Activated T-helper 2 cell treated with anti-CD3 and anti-CD28 coated beads, Interferon-gamma antibody, Interleukin-2, Interleukin-4, amounts not matched to agents 10 μg/mL and 5 μg/mL and 100 μg/mL, durations not matched to agents 14 hours and 24 hours and 36 hours (primary cell): ENCODE results near the gene DOK7. TPM values are rescaled to one million over a fixed set of nuclear protein-coding genes. Genes with fewer than 3 reads are reported as not detected.
"Not testable (repeated sequence)": the region's sequence is repeated elsewhere in the genome, so short reads cannot be mapped to it uniquely, and the experiment has no call there.

Experiments
- DNase-seq: peaks from one replicate; pipeline ENCODE4 v3.0.0; 2021; ENCODE audit warnings: low spot score
- H3K27ac Mint-ChIP-seq: one replicate; pipeline ENCODE4 v1.8.0; 2021; ENCODE audit warnings: mixed read lengths
- H3K27me3 Mint-ChIP-seq: one replicate; pipeline ENCODE4 v1.8.0; 2021; ENCODE audit warnings: low read depth, mixed read lengths
- H3K36me3 Mint-ChIP-seq: one replicate; pipeline ENCODE4 v1.8.0; 2021; ENCODE audit warnings: low read depth, mixed read lengths
- H3K4me1 Mint-ChIP-seq: one replicate; pipeline ENCODE4 v1.8.0; 2021; ENCODE audit warnings: low read depth, mixed read lengths
- H3K4me3 Mint-ChIP-seq: one replicate; pipeline ENCODE4 v1.8.0; 2021; ENCODE audit warnings: low read depth, mild to moderate bottlenecking, moderate library complexity, mixed read lengths
- H3K9me3 Mint-ChIP-seq: one replicate; pipeline ENCODE4 v1.8.0; 2021; ENCODE audit warnings: mixed read lengths
- intact Hi-C: fragments of 100-400 bp; cut with micrococcal nuclease; formaldehyde crosslinking; loops from one replicate; pipeline ENCODE4 v1.15.1; 2023
- total RNA-seq: library from RNA; stranded (reverse); gene quantifications from 2 replicates; pipeline ENCODE4 v1.2.3, GENCODE V29; 2022

Gene DOK7
- total RNA-seq, 1 donor from 2014 or later: not detected

DNA sequence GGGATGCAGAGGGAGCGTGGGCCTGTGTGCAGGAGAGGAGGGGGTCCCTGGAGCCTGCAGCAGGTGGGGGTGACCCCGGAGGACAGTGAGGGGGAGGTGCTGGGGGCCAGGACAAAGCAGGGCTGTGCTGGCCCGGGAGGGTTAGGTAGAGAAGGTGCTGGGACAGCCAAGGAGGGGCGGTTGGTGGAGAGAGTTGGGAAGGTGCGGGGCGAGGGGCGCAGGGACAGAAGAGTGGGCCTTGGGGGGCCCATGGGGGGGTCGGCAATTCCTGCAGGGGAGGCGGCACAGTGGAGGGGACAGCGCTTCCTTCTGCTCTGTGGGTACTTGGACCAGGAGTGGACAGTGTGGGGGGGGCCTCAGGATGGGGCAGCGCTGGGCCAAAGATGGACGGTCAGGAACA is 36.6 kb downstream of the DOK7 start:
- Mint-ChIP-seq H3K4me3 (no peak overlapping the region), H3K36me3 (peaks cover 7% of the 10 kb centered on the region)
- intact Hi-C loops: no loop called here

DNA sequence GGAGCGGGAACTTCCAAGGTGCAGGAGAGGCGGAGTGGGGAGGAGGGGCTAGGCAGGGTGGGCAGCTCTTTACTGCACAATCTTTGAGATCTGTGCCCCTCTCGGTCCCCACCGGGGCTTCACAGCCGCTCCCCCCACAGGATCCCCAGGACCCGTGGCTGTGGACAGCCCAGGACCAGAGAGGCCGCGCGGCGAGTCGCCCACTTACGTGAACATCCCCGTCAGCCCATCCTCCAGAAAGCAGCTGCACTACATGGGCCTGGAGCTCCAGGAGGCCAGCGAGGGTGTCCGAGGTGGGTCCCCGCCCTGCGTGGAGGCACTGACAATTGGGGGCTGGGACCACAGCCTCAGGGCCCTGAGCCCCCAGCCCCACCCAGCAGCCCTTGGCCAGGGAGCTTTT is 37.0 kb downstream of the DOK7 start:
- Mint-ChIP-seq H3K9me3 (no peaks in the 10 kb centered on the region), H3K4me1 (peaks cover 4% of the 10 kb centered on the region), H3K27ac (no peak overlapping the region), H3K27me3 (no peaks in the 10 kb centered on the region), H3K4me3 (no peak overlapping the region), H3K36me3 (peaks cover 9% of the 10 kb centered on the region)
- no peak for DNase-seq
- intact Hi-C loops: no loop called here

More for the DNA sequence above, 36.6 kb downstream of the DOK7 start:
- Mint-ChIP-seq H3K9me3 (no peaks in the 10 kb centered on the region), H3K4me1 (peaks cover 4% of the 10 kb centered on the region), H3K27me3 (no peaks in the 10 kb centered on the region), H3K27ac (no peak overlapping the region)
- DNase-seq: no peak

DNA sequence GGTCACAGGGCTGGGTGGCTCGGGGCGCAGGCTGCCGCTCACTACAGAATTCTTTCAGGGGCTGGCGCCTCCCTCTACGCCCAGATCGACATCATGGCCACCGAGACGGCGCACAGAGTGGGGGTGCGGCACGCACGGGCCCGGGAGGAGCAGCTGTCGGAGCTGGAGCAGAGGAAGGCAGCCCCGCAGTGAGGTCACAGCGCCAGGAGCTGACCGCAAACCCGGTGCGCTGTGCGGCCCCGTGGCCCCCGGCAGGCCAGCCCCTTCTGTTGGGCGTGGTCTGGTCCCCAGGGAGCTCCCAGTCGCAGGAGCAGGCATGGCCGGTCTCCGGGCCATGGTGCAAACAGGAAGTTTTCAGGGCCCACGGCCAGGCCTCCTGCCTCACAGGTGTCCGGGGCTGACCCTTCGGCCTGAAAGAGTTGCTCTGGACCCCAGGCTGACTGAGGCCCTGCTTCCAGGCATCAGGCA is 37.6 kb downstream of the DOK7 start:
- Mint-ChIP-seq H3K9me3 (no peaks in the 10 kb centered on the region), H3K4me3 (no peak overlapping the region)

DNA sequence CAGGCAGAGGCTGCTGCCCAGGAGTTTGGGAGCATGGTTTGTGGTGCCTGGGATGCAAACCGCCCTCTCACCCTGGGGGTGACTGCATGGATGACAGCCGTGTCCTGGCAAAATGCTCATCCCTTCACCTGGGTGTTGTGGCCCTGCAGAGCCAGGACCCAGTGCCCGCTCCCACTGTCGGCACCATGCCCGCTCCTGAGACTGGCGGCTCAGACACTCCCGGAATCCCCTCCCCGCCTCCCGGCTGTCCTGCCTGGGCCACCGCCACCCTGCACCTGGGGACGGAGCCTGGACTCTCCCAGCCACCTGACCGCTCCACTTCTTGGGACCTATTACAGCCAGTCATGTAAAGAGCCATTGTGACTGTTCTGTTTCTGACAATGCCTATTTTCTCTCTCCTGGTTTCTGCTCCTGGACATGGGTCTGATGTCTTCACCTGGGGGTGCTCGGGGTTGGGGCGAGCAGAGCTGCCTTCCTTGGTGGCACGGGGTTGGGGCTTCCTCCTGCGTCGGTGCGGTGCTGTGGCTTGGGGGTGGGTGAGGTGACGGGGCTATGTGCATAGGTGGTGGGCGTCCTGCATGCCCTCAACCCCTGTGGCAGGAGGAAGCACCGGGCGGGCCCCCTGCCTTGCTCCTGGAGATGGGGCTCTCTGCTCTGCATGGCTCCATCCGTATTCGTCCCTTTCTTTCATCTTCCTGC is 38.2 kb downstream of the DOK7 start:
- intact Hi-C loops: no loop called here
- no peak for DNase-seq
- H3K36me3 Mint-ChIP-seq: peaks cover 11% of the 10 kb centered on the region
- no peak overlapping the region for H3K27ac Mint-ChIP-seq
- no peaks in the 10 kb centered on the region for H3K9me3 Mint-ChIP-seq
- no peaks in the 10 kb centered on the region for H3K27me3 Mint-ChIP-seq
- H3K4me3 Mint-ChIP-seq: no peak overlapping the region
- H3K4me1 Mint-ChIP-seq: peaks cover 4% of the 10 kb centered on the region

More for the DNA sequence above, 37.6 kb downstream of the DOK7 start:
- intact Hi-C loops: no loop called here
- no peaks in the 10 kb centered on the region for H3K27me3 Mint-ChIP-seq
- peaks cover 11% of the 10 kb centered on the region for H3K36me3 Mint-ChIP-seq
- peaks cover 4% of the 10 kb centered on the region for H3K4me1 Mint-ChIP-seq
- DNase-seq: no peak
- no peak overlapping the region for H3K27ac Mint-ChIP-seq

DNA sequence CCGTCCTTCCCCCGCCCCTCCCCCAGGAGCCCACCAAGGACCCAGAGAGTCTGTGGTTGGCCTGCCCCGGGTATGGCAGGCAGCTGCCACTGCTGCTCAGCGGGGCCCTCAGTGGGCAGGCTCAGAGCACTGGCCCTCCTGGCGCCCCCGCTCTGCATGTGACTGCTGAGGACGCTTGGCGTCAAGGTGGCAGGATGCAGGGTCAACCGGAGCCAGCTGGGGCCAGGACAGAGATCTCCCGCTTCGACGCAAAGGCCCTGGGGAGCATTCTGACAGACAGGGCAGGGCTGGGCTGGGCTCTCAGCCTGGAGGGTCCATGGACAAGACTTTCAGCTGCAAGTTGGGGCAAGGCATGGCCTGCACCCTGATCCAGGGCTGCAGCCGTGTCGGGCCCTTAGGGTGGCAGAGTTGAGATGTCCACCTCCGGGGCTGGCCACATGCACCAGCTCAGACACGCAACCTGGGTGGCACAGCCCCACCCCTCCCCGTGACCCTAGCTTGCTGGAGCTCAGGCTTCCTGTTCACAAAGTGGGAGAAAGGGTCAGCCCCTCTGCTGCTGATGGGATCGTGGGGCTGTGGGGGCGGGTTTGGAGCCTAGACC is 38.8 kb downstream of the DOK7 start:
- no peaks in the 10 kb centered on the region for H3K9me3 Mint-ChIP-seq
- intact Hi-C loops: no loop called here
- no peak for DNase-seq
- H3K27ac Mint-ChIP-seq: no peak overlapping the region
- H3K4me1 Mint-ChIP-seq: peaks cover 4% of the 10 kb centered on the region
- H3K4me3 Mint-ChIP-seq: no peak overlapping the region
- H3K36me3 Mint-ChIP-seq: peaks cover 15% of the 10 kb centered on the region
- no peaks in the 10 kb centered on the region for H3K27me3 Mint-ChIP-seq

DNA sequence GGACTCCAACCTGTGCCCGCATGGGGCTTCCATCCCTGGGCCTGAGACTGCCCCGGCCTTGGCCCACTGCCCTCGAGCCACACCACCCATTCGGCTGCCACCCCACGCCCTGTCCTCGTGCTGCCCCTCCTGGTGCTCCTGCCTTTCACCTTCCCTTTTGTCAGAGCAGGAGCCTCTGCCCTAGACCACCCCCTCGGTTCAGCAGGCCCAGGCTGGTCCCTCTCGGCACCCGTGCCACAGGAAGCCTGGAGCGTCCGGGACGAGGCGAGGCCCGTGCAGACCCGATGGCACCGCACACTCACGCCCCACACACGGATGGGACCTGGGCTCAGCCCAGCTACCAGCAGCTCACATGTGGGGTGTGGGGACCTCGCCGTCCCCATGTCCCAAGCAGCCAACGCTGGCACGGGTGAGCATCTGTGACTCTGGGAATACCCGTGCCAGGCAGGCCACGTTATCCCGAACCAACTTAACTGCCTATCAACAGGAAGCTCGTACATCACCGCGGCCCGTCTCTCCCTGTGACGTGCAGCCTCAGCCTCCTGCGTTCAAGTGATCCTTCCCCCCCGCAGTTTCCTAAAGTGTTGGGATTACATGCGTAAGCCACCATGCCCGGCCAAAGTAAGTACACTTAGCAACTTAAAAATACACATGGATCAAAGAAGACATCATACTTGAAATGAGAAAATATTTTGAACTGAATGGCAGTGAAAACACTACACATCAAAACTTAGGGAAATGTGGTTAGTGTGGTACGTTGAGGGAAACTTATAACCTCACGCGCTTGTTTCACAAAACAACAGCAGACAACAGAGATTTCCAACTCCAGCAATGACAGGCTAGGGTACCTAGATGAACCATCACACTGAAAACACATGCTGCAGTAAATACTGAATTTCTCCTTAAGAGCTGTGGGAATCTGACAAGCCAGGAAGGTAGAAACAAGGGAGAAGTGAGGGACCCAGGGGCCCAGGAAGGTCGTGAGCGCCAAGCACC is 40.1 kb downstream of the DOK7 start:
- intact Hi-C loops: no loop called here
- peaks cover 23% of the 10 kb centered on the region for H3K36me3 Mint-ChIP-seq
- H3K4me1 Mint-ChIP-seq: peaks cover 6% of the 10 kb centered on the region
- no peak for DNase-seq
- H3K4me3 Mint-ChIP-seq: no peak overlapping the region
- peak overlapping the region; percentile 47 for H3K27ac Mint-ChIP-seq
- H3K9me3 Mint-ChIP-seq: no peaks in the 10 kb centered on the region
- H3K27me3 Mint-ChIP-seq: no peaks in the 10 kb centered on the region

DNA sequence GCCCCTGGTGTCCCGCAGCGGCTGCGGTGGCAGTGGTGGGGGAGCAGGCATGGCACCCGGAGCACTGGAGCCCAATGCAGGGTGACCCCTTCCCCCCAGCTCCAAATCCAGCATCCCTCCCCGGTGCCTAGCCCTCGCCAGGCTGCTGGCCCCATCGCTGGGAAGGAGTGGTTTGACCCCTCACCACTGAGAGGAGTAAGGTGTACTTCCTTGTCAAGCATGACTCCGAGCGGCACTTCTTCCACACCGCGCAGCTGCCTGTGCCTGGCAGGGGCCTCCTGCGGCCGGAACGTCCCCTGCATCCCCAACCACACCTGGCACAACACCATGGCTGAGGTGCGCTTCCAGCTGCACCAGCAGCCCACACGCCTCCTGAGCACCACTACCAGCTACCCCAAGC is 42.1 kb downstream of the DOK7 start:
- DNase-seq: no peak
- no peak overlapping the region for H3K4me3 Mint-ChIP-seq
- H3K27me3 Mint-ChIP-seq: no peaks in the 10 kb centered on the region
- H3K4me1 Mint-ChIP-seq: peaks cover 6% of the 10 kb centered on the region
- peaks cover 37% of the 10 kb centered on the region for H3K36me3 Mint-ChIP-seq
- intact Hi-C loops: no loop called here
- no peak overlapping the region for H3K27ac Mint-ChIP-seq
- no peaks in the 10 kb centered on the region for H3K9me3 Mint-ChIP-seq

DNA sequence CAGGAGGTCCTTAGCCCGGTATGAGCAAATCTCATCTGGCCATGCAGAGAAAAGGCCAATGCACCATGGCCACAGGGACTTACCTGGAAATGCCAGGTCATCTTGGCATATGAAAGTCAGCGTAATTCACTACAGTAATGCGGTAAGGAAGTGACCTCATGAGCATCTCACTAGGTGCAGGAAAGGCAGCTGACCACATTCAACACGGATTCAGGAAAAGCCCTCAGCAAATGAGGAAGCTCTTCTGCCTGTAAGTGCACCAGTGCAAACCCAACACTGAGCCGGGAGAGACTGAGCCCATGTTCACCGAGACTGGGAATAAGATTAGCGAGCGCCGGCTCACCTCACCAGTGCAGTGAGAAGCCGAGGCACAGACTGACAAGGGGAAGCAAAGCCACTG is 45.4 kb downstream of the DOK7 start:
- intact Hi-C loops: no loop called here
- H3K27ac Mint-ChIP-seq: no peak overlapping the region
- DNase-seq: no peak
- no peaks in the 10 kb centered on the region for H3K27me3 Mint-ChIP-seq
- no peaks in the 10 kb centered on the region for H3K9me3 Mint-ChIP-seq
- no peak overlapping the region for H3K4me3 Mint-ChIP-seq
- H3K4me1 Mint-ChIP-seq: peaks cover 4% of the 10 kb centered on the region
- peaks cover 63% of the 10 kb centered on the region for H3K36me3 Mint-ChIP-seq

DNA sequence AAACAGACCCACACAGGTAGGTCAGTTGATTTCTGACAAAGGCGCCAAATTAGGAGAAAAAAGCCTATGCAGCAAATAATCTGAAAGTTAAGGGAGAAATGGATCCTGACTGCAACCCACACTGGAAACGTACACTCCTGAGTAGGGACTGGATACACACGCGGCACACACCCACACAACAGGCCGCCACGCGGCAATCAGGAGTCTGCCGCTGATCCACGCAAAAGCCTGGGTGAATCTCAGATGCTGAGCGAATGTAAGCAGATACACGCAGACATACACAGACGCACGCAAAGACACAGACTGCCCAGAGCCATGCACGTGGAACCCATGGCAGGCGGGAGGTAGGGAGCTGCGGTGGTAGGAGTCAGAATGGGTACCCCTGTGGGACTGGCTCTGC is 47.4 kb downstream of the DOK7 start:
- intact Hi-C loops: no loop called here
- Mint-ChIP-seq H3K36me3 (peaks cover 65% of the 10 kb centered on the region), H3K27ac (no peak overlapping the region), H3K4me3 (no peak overlapping the region), H3K4me1 (peaks cover 2% of the 10 kb centered on the region), H3K9me3 (no peaks in the 10 kb centered on the region), H3K27me3 (no peaks in the 10 kb centered on the region)
- no peak for DNase-seq

DNA sequence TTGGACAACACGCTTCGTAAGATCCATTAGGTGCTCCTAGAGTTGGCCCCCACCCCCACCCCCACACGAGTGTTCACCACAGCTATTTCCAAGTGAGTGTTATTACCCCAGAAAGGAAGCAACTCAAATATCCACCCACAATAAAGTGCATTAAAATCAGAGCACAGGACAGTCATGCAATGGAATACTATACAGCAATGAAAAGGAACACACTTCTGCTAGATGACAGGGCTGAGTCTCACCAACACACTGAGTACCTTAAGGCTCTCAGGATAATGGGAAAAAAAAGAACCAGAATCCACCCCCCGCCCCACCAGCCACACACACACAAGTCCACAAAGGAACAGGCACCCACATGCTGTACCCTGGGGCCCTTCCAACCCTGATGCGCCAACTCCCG is 48.1 kb downstream of the DOK7 start:
- Mint-ChIP-seq H3K4me3 (no peak overlapping the region), H3K27me3 (no peaks in the 10 kb centered on the region), H3K9me3 (no peaks in the 10 kb centered on the region), H3K4me1 (peaks cover 2% of the 10 kb centered on the region), H3K27ac (no peak overlapping the region), H3K36me3 (peaks cover 70% of the 10 kb centered on the region)
- intact Hi-C loops: no loop called here
- DNase-seq: no peak

DNA sequence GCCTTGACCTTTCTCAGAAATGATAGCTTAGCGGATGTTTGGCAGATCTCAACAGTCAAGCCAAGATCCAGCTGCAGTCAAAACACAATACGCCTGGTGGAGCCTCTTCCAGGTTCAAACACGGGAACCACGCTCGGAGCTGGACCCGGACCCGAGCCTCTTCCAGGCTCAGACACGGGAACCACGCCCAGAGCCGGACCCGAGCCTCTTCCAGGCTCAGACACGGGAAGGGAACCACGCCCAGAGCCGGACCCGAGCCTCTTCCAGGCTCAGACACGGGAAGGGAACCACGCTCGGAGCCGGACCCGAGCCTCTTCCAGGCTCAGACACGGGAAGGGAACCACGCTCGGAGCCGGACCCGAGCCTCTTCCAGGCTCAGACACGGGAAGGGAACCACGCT is 48.5 kb downstream of the DOK7 start:
- H3K27ac Mint-ChIP-seq, DNase-seq, H3K27me3 Mint-ChIP-seq, intact Hi-C loops, H3K4me3 Mint-ChIP-seq, H3K9me3 Mint-ChIP-seq, H3K4me1 Mint-ChIP-seq: not testable (repeated sequence)
- peaks cover 68% of the 10 kb centered on the region for H3K36me3 Mint-ChIP-seq

DNA sequence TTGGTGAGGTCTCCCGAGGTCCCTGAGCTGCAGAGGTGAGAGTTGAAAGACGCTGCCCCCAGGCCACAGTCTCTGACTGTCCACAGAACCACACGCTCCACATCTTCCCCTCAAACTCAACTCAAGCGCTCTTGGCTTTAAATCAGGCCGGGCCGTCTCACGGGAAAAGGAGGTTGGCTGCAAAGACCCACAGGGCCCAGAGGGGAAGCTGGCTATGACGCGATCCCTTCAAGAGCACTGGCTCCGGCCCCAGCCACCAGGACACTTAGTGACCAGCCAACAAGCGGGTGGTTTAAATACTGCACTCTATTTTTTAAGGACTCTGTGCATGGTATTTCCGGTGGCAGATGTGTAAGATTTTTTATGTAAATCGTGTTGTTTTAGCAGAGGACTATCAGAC is 49.2 kb downstream of the DOK7 start:
- Mint-ChIP-seq H3K36me3 (peaks cover 68% of the 10 kb centered on the region), H3K27me3 (no peaks in the 10 kb centered on the region), H3K27ac (no peak overlapping the region), H3K9me3 (no peaks in the 10 kb centered on the region), H3K4me1 (peaks cover 2% of the 10 kb centered on the region), H3K4me3 (no peak overlapping the region)
- DNase-seq: no peak
- intact Hi-C loops: no loop called here

DNA sequence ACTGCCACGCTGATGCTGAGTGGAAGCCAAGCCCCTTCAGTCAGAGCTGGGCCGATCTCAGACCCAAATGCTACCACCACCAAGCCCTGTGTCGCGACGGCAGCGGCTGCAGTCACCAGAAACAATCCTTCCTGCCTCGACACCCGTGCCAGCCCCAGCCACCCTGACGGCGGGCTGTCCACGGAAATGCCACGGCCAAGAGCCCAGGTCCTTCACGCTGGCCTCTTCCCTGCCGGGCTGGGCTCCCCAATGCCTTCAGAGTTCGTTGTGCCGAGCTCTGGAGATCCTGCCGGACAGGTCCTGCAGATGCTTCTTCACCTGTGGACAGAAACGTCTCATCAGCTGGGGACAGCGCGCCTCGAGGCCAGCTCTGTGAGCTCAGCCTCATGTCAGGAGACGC is 49.6 kb downstream of the DOK7 start:
- H3K27ac Mint-ChIP-seq: no peak overlapping the region
- no peak for DNase-seq
- no peak overlapping the region for H3K4me3 Mint-ChIP-seq
- intact Hi-C loops: no loop called here
- no peaks in the 10 kb centered on the region for H3K9me3 Mint-ChIP-seq
- H3K4me1 Mint-ChIP-seq: no peaks in the 10 kb centered on the region
- H3K36me3 Mint-ChIP-seq: peaks cover 68% of the 10 kb centered on the region
- H3K27me3 Mint-ChIP-seq: no peaks in the 10 kb centered on the region
